IPS-18c (cell line): ENCODE data around the gene KLHL14.

Experiments
- H3K4me3 ChIP-seq: 2 replicates; pipeline ENCODE4 v1.7.0; 2013; ENCODE audit warnings: low read depth, mild to moderate bottlenecking, low read length, moderate library complexity; ENCODE audit not compliant: insufficient read depth
- H3K9me3 ChIP-seq: one replicate; pipeline ENCODE4 v1.6.1; 2013; ENCODE audit warnings: mild to moderate bottlenecking, low read length, moderate library complexity; ENCODE audit not compliant: control insufficient read depth, insufficient read depth

Gene KLHL14

DNA sequence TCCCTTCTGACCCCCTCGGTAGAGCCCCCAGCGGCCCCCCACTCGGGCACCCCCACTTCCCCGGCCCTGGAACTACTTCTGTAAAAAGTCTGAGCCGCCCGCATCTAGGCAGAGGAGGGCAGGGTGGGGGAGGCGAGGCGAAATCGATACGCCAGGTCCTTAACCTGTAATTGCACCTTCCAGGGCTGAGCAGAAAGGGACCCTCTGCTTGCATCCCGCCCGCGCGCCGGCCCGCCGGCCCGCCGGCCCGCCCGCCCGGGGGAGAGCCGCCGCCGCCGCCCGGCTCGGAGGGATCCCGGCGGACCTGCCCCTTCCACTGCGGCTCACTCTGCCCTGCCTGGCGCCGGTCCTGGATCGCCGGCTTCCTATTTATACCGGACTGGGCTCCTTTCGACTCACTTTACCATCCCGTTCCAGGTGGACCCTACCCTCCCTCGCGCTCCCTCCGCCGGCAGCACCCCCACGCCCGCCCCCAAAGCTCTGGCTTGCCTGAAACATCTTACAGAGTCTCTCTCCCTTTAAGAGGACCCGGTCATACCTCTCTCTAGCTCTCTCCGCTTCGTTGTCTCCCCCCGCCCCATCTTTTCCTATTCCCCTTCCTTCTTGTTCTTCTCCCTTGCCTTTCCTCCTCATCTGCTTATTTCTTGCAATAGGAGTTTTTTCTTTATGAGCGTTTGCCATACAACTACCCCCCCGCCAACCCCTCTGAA is 797 bp downstream of the KLHL14 start:
- no peaks in the 10 kb centered on the region for H3K9me3 ChIP-seq
- peak overlapping the region; percentile 71 for H3K4me3 ChIP-seq

DNA sequence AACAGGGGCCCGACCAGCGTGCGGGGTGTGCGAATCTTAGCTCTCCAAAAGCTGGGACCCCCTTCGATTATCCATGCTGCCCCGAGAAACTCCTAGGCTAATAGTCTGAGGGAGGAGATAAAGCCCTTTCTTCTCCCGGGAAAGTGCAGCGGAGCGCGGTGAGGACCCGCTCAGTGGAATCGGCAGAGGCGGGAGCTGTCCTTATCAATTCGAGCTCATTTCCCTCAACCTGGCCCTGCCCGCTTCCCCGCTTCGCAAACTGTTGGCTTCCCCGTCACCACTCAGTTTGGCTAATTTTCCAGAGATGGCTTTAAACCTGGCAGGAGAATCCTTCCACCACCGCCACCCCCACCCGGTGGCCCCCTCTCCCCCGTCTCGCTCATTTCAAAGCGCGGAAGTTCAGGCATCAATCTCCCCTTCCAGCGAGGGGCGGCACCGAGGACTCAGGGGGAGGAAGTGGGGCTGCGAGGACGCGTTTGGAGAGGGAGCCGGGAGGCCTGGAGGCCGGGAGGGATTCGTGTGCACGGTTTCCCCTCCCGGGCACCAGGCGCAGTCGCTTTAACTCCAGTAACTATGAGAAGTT is 1.6 kb downstream of the KLHL14 start:
- H3K4me3 ChIP-seq, result peak overlapping the region; percentile 71

DNA sequence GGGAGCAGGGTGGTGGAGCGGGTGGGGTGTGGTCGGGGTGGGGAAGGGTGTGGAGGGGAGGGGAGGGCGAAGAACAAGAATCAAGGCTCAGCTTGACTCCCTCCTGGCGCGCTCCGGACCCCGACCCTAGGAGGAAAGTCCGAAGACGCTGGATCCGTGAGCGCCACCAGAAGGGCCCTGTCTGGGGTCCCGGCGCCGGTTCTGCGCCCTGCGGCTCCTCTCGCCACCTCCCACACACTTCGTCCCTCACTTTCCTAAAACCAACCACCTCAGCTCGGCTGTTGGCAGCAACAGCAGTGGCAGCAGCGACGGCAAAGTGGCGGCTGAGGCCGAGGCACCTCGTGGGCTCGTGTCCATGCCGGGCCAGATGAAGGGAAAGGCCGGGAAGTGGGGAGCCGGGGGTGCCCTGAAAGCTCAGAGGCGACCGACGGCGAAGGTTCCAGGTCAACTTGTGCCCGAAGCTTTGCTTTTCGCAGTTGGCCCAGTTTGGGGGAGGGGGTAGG is 2.1 kb downstream of the KLHL14 start:
- peak overlapping the region; percentile 71 for H3K4me3 ChIP-seq
- no peaks in the 10 kb centered on the region for H3K9me3 ChIP-seq

More for the DNA sequence above, 1.6 kb downstream of the KLHL14 start:
- H3K9me3 ChIP-seq, result no peaks in the 10 kb centered on the region

DNA sequence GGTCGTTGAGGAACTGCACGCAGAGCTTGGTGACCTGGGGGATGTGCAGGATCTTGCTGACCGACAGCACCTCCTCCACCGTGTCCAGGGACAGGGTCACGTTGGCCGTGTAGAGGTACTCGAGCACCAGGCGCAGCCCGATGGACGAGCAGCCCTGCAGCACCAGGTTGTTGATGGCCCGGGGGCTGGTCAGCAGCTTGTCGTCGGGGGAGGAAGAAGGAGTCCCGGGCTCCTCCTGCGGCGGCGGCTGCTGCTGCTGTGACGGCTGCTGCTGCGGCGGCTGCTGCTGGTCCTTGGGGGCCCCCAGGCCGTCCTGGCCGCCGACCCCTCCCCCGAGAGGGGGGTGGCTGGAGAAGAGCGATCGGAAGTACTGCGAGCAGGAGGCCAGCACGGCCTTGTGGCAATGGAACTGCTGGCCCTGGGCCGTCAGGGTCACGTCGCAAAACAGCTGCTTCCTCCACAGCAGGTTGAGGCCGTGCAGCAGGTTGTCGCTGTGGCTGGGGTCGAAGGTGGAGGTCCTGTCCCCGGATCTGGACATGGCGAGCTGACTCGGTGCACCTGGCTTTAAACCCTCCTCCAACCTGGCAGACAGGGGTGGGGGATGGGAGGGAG is 2.7 kb downstream of the KLHL14 start:
- Histone ChIP-seq H3K4me3 (peak overlapping the region; percentile 68), H3K9me3 (no peaks in the 10 kb centered on the region)

DNA sequence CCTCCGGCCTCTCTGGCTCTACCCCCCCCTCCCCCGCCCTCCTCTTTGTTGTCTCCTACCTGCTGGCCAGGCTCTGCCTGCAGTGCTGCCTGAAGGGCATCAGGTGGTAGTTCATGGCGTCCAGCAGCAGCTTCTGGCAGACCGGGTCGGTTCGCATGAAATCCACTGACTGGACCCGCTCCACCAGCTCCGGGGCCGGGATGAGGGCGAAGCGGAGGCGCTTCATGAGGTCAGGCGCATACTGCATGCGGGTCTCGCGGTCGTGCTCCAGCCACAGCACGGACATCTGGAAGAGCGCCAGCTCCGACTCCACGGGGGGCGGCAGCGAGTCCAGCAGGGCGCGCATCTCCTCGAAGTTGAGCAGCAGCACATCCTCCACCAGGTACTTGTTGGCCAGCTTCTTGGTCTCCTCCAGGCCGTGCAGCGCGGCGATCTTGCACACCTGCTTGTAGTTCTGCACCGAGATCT is 3.2 kb downstream of the KLHL14 start:
- peak overlapping the region; percentile 68 for H3K4me3 ChIP-seq
- no peaks in the 10 kb centered on the region for H3K9me3 ChIP-seq

DNA sequence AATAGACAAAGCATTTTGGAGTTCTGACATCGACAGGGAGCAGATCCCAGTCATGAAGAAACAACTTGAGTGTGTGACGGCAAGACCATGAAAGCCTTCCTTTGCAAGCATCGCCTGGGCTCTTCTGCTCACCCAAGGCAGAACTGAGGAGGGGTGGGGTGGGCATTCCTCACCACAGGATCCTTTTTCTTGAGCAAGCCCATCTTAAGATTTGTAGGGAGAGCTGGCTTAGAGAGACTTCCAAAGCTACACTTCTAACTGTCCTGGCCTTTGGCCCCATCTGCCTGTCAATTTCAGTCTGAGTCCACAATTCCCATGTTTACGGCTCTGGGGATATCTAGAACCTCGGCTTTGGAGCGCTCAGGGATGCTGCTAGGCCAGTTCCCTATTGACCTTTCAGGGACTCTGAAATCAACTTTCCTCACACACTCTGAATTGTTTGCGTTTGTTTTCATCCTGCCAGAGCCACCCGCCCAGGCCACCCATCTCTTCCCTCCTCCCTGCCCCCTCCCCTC is 3.7 kb downstream of the KLHL14 start:
- H3K4me3 ChIP-seq, result peak overlapping the region; percentile 32; the same call in 1 of the 2 replicates

DNA sequence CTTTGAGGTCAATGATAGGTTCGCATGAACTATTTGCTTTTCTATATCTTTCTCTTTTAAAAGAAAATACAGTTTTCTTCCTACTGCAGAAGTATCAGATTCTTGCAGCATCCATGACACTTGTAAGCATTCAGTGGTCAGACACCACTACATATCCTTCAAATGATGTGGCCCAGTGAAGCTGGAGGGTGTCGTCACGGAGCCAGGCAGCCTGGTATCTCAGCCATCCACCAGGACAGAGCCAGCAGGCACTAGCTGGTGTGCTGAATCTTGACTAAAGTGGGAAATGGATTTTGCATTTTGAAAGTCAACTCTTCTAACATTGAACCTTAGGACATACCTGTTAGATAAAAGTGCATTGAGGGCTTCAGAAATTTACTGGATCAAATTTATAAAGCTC is 5.4 kb downstream of the KLHL14 start:
- H3K4me3 ChIP-seq, result no peak overlapping the region
- H3K9me3 ChIP-seq, result no peaks in the 10 kb centered on the region

More for the DNA sequence above, 3.7 kb downstream of the KLHL14 start:
- no peaks in the 10 kb centered on the region for H3K9me3 ChIP-seq

DNA sequence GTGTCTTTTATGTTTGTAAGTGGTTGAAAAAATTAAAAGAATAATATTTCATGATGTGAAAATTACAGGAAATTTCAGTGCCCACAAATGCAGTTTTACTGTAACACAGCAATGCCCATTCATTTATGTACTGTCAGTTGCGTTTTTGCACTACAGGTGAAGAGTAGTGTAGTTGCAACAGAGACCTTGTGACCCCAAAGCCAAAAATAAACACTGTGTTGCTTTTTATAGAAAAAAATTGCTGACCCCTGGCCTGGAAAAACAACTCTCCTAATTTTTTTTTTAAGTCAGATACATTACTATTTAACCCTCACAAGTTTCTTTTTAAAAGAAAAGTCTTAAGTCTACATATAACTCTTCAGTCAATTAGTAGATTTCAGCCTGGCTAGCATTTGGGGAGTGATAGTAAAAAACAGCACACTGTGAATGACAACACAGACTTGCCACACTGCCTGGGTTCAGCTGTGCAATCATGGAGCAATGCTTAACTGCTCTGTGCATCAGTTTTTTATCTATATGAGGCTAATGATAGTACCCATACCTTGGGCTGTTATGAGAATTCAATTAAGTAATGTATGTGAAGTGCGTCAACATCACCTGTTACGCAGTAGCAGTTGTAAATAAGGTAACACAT is 8.1 kb downstream of the KLHL14 start:
- H3K9me3 ChIP-seq, result no peaks in the 10 kb centered on the region
- no peak overlapping the region for H3K4me3 ChIP-seq

DNA sequence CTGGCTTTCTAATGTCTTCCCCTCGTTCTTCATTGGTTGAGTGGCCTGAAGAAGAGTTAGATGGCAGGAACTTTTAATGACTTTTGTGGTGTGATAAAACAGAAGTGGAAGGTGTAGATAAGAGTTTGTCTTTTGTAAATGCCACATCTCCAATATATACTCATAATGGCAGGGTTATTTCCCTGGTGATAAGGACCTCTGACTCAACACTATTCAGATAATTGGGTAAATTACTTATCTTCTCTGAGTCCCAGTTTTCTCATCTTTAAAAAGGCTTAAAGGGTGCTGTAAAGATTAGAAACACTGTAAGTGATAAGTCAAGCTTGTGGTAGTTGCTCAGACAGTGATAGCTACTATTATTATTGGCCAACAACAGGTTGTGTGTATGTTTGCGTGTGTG is 9.5 kb downstream of the KLHL14 start:
- Histone ChIP-seq H3K4me3 (no peak overlapping the region), H3K9me3 (no peaks in the 10 kb centered on the region)

DNA sequence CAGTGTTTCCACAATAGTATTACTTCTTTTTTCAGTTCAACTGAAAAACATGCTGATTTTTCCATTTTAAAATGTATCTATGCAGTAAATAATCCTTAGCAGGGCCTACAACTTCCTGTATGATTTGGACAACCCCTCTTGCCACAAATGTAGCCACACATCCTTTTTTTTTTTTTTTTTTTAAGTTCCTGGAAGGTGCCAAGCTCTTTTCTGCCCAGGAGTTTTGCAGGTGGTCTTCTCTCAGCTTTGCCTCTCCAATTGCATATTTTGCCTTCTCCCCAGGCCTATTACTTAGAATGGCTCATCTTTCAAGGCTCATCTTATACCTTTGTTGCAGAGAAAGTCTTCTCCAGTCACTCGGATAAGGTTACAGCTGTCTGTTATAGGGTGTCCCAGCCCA is 11.6 kb downstream of the KLHL14 start:
- Histone ChIP-seq H3K9me3 (no peaks in the 10 kb centered on the region), H3K4me3 (no peak overlapping the region)

DNA sequence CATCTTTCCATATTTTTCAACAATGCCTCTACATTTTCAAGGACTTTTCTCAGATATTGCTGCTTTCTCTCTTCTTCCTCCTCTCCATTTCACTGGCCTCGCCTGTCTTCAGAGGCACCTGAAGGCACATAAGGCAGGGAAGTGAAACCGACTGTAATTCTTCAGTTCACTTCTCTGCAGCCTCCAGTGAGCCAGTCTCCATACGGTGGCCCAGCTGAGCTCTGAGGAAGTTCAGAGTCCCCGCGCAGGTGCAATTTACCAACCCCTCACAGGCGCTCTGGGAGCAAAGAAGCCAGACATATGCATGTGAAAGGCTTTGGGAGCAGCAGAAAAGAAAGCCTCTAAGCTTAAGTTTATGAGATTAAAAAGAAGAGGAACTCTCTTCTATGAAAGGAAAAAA is 12.4 kb downstream of the KLHL14 start:
- H3K4me3 ChIP-seq, result no peak overlapping the region
- no peaks in the 10 kb centered on the region for H3K9me3 ChIP-seq

DNA sequence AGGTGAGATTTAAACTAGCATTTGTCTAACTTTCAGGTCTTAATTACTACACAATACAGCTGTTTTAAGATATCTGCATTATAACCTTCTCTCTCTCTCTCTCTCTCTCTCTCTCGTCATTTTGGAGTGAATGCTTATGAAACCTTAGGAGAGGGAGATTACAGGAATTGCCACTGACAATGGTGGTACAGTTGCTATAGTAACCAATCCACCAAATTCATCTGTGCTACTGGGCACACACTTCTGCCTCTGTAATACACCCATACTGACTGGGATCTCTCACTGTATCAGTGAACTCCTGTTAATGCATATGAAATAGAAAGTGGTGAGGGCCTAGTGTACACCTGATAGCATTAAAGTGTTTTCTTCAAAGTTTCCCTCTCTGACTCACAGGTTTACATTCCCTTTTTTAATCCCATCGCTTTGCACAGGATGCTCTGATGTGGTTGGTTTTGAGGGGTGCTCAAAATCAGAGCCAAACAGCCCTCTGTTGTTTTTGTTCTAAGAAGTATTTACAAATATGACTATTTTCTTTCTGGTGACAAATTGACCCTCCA is 13.1 kb downstream of the KLHL14 start:
- no peak overlapping the region for H3K4me3 ChIP-seq
- H3K9me3 ChIP-seq, result no peaks in the 10 kb centered on the region

DNA sequence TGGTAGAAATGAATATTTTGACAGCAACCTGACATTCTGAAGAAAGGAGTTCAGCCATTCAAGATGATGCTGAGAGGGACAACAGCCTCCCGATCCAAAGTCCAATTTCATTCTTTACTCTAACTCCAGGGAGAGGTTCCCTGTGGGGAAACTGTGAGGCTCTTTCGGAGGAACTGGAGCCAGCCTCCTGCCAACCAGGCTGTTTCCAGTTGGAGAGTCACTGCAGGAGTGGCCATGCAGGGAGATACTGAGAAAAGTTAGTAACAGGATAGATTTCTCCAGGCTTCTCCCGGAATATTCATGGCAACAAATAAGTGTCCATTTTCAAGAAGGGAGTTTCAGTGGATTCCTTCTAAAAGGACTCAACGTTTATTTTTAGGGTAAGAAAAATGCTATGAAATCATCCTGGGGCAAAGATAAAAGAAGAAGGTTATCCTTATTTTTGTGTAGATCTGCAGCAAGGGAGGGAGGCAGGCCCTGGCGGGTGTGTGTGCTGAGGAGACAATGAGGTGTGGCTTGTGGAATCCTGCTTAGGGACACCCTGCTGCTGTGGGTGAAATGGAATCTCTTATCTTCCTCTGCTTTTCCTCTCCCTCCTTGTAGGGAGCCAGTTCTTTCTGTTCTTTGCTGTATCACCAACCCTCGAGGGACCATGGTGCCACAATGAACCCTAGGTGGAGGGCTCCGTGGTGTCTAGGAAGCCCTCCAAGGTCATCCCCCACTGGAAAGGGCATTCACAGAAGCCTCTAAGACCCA is 18.1 kb downstream of the KLHL14 start:
- Histone ChIP-seq H3K4me3 (no peak overlapping the region), H3K9me3 (no peaks in the 10 kb centered on the region)

DNA sequence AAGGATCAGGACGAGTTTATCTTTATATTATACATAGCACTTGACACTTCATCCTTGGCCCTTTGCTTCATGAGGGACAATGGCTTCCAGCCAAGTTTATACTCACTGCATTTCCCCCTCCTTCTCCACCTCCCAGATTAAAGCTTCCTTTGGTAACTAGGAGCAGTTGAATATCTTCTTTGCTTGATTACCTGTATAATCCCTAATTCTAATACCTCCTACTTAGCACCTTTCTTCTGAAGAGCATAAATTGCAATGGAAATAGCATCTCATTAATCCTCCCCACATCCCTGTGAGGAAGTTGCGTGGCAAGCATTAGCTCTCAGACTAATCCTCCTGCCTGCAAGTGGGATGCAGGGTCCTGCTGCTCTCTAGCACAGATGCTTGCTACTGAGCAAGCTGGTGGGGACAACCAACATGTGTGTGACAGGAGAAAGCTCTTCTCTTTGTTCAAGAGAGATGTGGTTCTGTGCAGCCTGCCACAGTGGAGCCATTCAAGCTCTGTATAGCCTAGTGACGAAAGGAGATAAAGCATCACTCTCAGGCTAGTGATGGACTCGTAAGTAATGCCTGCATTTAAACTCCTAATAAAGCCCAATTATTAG is 19.1 kb downstream of the KLHL14 start:
- H3K4me3 ChIP-seq, result no peak overlapping the region
- H3K9me3 ChIP-seq, result no peaks in the 10 kb centered on the region

DNA sequence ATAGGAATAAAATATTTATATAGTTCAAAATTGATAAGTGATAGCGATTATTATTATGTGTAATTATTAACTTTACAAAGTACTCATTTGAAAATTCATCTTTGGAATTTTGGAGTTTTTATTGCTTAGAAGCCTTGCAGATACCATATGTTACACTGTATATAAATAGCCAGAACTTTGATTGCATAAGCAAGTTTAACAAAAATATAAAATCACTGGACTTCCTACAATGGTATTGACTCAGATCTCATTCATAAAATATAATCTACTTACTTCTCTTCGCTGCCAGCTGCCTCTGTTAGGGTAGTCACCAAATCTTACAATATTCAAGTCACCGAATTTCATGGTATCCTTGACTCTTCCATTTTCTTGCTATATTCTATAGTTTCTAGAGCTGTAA is 22.5 kb downstream of the KLHL14 start:
- no peak overlapping the region for H3K4me3 ChIP-seq
- H3K9me3 ChIP-seq, result no peaks in the 10 kb centered on the region

DNA sequence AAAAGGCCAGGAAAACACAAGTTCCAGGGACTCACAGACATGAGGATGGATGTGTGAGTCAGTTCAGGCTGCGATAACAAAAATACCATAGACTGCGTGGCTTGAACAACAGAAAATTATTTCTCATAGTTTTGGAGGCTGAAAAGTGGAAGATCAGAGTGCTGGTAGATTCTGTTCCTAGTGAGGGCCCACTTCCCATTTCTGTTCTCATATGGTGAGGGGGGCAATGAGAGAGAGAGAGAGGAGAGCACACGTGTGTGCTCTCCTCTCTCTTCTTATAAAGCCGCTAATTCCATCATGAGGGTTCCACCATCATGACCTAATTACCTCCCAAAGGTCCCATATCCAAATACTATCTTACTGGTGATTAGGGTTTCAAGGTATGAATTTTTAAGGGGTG is 23.0 kb downstream of the KLHL14 start:
- H3K9me3 ChIP-seq, result no peaks in the 10 kb centered on the region

More for the DNA sequence above, 23.0 kb downstream of the KLHL14 start:
- no peak overlapping the region for H3K4me3 ChIP-seq
